ENCODE results near the gene PCP2. TPM values are rescaled to one million over a fixed set of nuclear protein-coding genes. Genes with fewer than 3 reads are reported as not detected.

Gene PCP2
- total RNA-seq, 1 experiment from 2014 or later, result 1.9 TPM

- H3K27me3 Mint-ChIP-seq (ENCODE audit: insufficient read depth, unreplicated experiment), result peaks cover 2% of the 10 kb centered on the region
- Histone ChIP-seq H3K4me3 (ENCODE audit: low read depth, low read length) (no peak overlapping the region), H3K36me3 (ENCODE audit: control insufficient read depth, insufficient read depth, low read length) (no peaks in the 10 kb centered on the region), H3K4me1 (no peaks in the 10 kb centered on the region), H3K27me3 (replicated peaks; ENCODE audit: control insufficient read depth, insufficient read depth, low read length) (no peaks in the 10 kb centered on the region), H3K9me3 (no peaks in the 10 kb centered on the region)
- no peaks in the 10 kb centered on the region for H3K36me3 Mint-ChIP-seq (ENCODE audit: insufficient read depth, unreplicated experiment)
- intact Hi-C loops (cut with micrococcal nuclease; ENCODE audit: unreplicated experiment), result no loop called here
- CTCF ChIA-PET, result no interaction called here
- TF ChIP-seq, protein P1, sequence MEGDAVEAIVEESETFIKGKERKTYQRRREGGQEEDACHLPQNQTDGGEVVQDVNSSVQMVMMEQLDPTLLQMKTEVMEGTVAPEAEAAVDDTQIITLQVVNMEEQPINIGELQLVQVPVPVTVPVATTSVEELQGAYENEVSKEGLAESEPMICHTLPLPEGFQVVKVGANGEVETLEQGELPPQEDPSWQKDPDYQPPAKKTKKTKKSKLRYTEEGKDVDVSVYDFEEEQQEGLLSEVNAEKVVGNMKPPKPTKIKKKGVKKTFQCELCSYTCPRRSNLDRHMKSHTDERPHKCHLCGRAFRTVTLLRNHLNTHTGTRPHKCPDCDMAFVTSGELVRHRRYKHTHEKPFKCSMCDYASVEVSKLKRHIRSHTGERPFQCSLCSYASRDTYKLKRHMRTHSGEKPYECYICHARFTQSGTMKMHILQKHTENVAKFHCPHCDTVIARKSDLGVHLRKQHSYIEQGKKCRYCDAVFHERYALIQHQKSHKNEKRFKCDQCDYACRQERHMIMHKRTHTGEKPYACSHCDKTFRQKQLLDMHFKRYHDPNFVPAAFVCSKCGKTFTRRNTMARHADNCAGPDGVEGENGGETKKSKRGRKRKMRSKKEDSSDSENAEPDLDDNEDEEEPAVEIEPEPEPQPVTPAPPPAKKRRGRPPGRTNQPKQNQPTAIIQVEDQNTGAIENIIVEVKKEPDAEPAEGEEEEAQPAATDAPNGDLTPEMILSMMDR (IDR thresholded peaks at IDR 0.05; ENCODE audit: insufficient read depth in 1 of 2, low read depth in 1 of 2, low read length in 1 of 2, severe bottlenecking in 1 of 2, unreplicated experiment in 1 of 2), result no peak
- H3K9me3 Mint-ChIP-seq (ENCODE audit: unreplicated experiment), result no peaks in the 10 kb centered on the region
- H3K4me1 Mint-ChIP-seq (ENCODE audit: low read depth, unreplicated experiment), result no peaks in the 10 kb centered on the region
- POLR2A ChIA-PET, result no interaction called here
- DNase-seq, result no peak
- no peak overlapping the region for H3K27ac Mint-ChIP-seq (ENCODE audit: unreplicated experiment)
- no peak overlapping the region for H3K4me3 Mint-ChIP-seq (ENCODE audit: unreplicated experiment)
- no TSS peak for BruUV-seq (replicated peaks)
Measured at GRCh38 chr19:7662657-7663056, 29.1 kb upstream of the PCP2 start.

DNA sequence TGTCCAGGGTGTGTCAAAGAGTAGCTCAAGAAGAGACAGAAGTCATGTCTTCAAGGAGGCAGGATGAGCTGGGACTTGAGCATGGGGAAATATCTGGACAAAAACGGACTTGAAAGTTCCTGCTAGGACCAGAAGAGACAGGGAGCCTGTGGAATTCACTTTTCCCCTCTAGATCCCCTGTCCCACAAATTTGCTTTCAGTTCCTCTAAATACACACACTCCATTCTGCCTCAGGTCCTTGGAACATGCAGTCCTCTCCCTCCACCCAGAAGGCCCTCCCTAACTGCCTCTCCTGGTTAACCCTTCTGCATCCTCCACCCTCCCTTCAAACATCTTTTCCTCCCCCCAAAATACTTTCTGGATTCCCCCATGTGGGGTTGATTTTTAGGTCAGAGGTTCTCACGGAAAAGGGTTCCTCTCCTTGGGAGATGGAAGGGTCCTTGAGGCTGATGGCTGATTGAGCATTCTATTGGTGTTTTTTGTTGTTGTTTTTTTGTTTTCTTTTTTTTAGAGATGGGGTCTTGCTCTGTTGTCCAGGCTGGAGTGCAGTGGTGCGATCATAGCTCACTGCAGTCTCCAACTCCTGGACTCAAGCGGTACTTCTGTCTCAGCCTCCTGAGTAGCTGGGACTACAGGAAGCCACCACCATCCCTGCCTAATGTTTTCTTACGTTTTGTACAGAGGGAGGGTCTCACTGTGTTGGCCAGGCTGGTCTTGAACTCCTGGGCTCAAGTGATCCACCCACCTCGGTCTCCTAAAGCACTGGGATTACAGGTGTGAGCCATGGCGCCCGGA is 28.4 kb upstream of the PCP2 start:
- no peak for DNase-seq
- H3K27me3 Mint-ChIP-seq (ENCODE audit: insufficient read depth, unreplicated experiment), result peaks cover 2% of the 10 kb centered on the region
- TF ChIP-seq, protein P1 (IDR thresholded peaks at IDR 0.05; ENCODE audit: insufficient read depth in 1 of 2, low read depth in 1 of 2, low read length in 1 of 2, severe bottlenecking in 1 of 2, unreplicated experiment in 1 of 2), result no peak
- no peak overlapping the region for H3K27ac Mint-ChIP-seq (ENCODE audit: unreplicated experiment)
- H3K4me1 Mint-ChIP-seq (ENCODE audit: low read depth, unreplicated experiment), result no peaks in the 10 kb centered on the region
- H3K4me3 ChIP-seq (ENCODE audit: low read depth, low read length), result no peak overlapping the region
- BruUV-seq (replicated peaks), result no TSS peak
- H3K9me3 ChIP-seq, result no peaks in the 10 kb centered on the region
- no peaks in the 10 kb centered on the region for H3K9me3 Mint-ChIP-seq (ENCODE audit: unreplicated experiment)
- ChIA-PET CTCF (no interaction called here), POLR2A (no interaction called here)
- H3K36me3 ChIP-seq (ENCODE audit: control insufficient read depth, insufficient read depth, low read length), result no peaks in the 10 kb centered on the region
- intact Hi-C loops (cut with micrococcal nuclease; ENCODE audit: unreplicated experiment), result no loop called here
- no peak overlapping the region for H3K4me3 Mint-ChIP-seq (ENCODE audit: unreplicated experiment)
- H3K36me3 Mint-ChIP-seq (ENCODE audit: insufficient read depth, unreplicated experiment), result no peaks in the 10 kb centered on the region
- H3K27me3 ChIP-seq (replicated peaks; ENCODE audit: control insufficient read depth, insufficient read depth, low read length), result no peaks in the 10 kb centered on the region
- no peaks in the 10 kb centered on the region for H3K4me1 ChIP-seq

- no peaks in the 10 kb centered on the region for H3K9me3 ChIP-seq
- Mint-ChIP-seq H3K27me3 (ENCODE audit: insufficient read depth, unreplicated experiment) (no peaks in the 10 kb centered on the region), H3K9me3 (ENCODE audit: unreplicated experiment) (no peaks in the 10 kb centered on the region), H3K4me1 (ENCODE audit: low read depth, unreplicated experiment) (peaks cover under 1% of the 10 kb centered on the region), H3K36me3 (ENCODE audit: insufficient read depth, unreplicated experiment) (no peaks in the 10 kb centered on the region), H3K4me3 (ENCODE audit: unreplicated experiment) (no peak overlapping the region), H3K27ac (ENCODE audit: unreplicated experiment) (no peak overlapping the region)
- no TSS peak for BruUV-seq (replicated peaks)
- H3K4me3 ChIP-seq (ENCODE audit: low read depth, low read length), result no peak overlapping the region
- intact Hi-C loops (cut with micrococcal nuclease; ENCODE audit: unreplicated experiment), result no loop called here
- no peaks in the 10 kb centered on the region for H3K36me3 ChIP-seq (ENCODE audit: control insufficient read depth, insufficient read depth, low read length)
- ChIA-PET POLR2A (no interaction called here), CTCF (no interaction called here)
- no peak for DNase-seq
- no peaks in the 10 kb centered on the region for H3K27me3 ChIP-seq (replicated peaks; ENCODE audit: control insufficient read depth, insufficient read depth, low read length)
- H3K4me1 ChIP-seq, result no peaks in the 10 kb centered on the region
- TF ChIP-seq, protein P1 (IDR thresholded peaks at IDR 0.05; ENCODE audit: insufficient read depth in 1 of 2, low read depth in 1 of 2, low read length in 1 of 2, severe bottlenecking in 1 of 2, unreplicated experiment in 1 of 2), result no peak
Measured at GRCh38 chr19:7658219-7658686, 24.7 kb upstream of the PCP2 start.

All from Caco-2 (cell line).